CD4-positive, alpha-beta T cell treated with Interleukin-6 for 4 hours (primary cell): Measurements from ENCODE around the gene LZTFL1.

ENCODE experiments used
- DNase-seq: peaks from one replicate; pipeline ENCODE4 v3.0.0-alpha.2; 2020; ENCODE audit warnings: mixed read lengths

LZTFL1 gene

GRCh38 chr3:45841757-45842491 is at the start of gene LZTFL1:
TSS of gene LZTFL1 (minus strand) at chr3:45842119. CDS start at chr3:45841991, 128 bp downstream.
- peak; percentile 91 for DNase-seq

DNA sequence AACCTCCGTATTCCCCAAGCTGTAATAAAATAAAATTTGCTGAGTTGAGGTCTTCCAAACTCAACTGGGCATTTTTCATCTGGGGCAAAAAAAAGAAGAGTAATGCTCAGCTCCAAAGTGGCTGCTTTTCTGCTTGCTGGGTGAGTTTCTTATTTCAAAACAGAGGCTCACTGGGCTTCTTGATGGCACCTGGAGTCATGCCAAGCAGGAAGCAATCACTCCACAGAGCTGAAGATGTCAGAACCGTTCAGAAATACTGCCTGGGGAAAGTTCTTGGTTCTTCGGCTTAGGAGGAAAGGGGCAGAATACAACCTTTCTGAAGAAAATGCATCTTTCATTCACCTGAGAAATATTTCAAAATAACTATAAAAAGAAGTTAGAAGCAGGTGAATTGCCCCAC is 48.5 kb upstream of the LZTFL1 start:
- DNase-seq = peak; percentile 65

DNA sequence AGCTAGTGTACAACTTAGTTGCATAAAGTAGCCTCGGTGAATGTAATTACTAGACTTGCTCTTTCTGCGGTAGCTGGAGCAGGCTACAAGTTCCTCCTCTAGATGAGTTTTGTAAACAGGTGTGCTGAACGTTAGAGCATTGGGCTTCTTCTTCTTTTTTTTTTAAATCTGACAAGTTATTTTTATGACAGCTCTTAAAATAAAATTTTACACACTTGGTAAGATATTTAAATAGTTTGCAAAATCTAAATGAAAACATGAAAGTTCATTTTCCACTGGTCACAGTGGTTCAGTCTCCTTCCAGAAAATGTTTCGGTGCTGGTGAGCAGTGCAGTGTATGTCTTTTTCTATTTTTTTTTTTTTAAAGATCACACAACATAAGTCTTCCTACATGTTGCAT is 47.4 kb upstream of the LZTFL1 start:
- no peak for DNase-seq

GRCh38 chr3:45887759-45888511 is 46.0 kb upstream of the LZTFL1 start:
- DNase-seq = no peak

- no peak for DNase-seq
Measured at GRCh38 chr3:45887285-45887684, 45.4 kb upstream of the LZTFL1 start.

DNA sequence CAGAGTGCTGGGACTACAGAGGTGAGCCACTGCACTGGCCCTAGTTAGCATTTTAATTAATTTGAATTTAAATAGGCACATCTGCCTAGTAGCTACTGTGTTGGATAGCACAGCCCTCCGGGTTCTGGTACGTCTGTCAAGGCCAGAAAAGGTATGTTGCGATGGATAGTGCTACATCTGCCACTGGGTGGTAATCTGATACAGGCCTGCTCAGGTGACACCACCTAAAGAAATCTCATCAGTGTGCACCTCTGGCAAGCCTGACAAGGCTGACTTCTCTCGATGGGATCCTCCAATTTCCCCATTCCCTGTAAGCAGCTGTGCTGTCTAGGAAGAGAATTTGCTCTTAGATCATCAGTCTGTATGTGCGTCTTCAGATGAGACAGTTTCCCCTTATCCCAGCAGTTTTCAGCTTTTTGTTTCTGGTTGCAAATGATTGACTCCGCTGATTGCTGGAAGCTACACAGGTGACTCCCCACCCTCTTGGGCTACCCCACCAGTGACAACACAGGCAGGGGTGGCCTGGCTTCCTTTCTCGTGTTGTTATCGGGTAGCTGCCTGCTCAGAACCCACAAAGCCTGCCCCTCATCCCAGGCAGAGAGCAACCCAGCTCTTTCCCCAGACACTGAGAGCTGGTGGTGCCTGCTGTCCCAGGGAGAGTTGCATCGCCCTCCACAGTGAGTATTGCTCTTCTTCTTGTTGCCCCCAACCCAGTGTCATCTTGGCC is 44.2 kb upstream of the LZTFL1 start, which contains the start of gene CCR9:
Gene CCR9 (plus strand): TSS at position 565 of the 727 bp plus-strand sequence. CDS start 8,391 bp downstream, outside the sequence.
- DNase-seq = peak; percentile 15

DNA sequence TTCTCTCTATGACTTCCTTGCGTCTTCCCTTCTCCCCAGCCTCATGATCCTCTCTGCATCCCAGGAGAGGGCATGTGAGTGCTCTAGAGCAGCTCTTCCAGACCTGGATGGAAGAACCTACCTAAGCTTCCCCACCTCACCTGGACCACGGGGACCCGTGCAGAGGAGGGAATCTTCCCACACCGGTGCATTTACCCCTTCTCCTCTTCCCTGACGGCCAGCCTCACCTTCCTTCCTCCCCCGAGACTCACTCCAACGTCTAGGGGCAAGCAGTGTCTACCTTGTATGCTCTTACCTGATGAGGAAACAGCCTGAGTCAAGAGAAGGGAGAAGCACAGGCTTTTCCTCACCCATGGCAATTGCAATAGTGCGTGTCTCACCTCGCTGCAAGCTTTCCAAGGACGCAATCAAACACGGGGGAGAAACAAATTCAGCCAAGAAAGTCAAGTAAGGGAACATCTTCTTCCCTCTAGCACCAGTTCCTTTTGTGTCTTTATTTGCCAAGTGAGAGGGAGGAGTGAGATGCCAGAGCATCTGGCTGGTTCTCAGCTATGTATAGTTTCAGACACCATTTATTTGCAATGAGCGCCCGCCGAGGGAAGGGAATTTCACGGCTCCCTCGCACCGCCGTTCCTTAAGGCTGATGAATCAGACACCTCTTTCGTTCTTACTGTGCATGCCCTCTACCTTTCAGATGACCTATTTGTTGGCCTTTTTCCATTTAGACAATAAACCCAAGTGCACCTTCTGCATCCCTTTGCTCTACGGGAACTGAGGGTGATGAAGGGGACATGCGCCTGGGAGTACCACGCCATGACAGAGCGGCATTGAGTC is 42.7 kb upstream of the LZTFL1 start:
- no peak for DNase-seq

GRCh38 chr3:45881078-45882022 is 39.4 kb upstream of the LZTFL1 start:
- peak; percentile 59 for DNase-seq

GRCh38 chr3:45880725-45881077 is 38.8 kb upstream of the LZTFL1 start:
- no peak for DNase-seq

- no peak for DNase-seq
Measured at GRCh38 chr3:45878124-45878523, 36.2 kb upstream of the LZTFL1 start.

DNA sequence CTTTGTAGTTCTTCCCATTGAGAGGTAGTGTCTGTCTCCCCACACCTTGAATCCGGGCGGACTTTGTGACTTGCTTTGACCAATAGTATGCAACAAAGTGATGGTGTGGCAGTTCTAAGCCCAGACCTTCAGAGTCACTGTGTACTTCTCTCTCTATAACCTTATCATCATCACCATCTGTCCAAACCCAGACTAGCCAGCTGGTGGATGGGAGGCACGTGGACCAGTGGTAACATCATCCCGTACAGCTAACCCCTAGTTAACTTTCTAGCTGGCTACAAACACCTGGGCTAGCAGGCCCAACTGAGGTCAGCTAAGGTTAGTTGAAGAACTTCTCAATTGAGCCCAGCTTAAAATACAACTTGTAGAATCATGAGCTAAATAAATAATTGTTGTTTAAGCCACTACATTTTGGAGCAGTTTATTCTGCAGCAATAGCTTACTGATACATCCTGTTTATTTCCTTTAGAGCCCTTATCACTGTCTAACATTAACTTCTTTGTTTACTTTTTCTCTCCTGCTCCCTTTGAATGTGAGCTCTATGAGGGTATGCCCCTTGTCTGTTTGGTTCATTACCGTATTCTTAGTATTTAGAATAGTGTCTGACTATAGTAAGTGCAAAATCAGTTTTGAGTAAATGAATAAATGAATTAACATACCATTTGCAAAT is 32.9 kb upstream of the LZTFL1 start:
- no peak for DNase-seq

DNA sequence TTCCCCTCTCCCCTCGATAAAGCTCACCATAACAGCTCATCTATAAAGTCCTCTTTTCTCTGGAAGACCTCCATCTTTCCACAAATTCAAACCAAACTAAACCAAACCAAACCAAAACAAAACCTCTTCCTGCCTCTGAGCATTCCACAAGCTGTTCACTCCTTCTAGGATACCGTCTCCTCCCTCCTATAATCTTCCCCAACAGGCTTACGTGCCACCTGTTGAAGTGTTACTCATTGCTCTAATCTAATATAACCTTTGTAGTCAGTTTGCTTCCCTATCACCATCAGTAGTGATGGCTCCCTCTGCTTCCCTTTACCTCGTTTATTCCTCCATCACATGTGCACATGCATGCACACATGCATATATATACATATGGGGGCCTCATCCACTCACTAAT is 31.7 kb upstream of the LZTFL1 start:
- no peak for DNase-seq

DNA sequence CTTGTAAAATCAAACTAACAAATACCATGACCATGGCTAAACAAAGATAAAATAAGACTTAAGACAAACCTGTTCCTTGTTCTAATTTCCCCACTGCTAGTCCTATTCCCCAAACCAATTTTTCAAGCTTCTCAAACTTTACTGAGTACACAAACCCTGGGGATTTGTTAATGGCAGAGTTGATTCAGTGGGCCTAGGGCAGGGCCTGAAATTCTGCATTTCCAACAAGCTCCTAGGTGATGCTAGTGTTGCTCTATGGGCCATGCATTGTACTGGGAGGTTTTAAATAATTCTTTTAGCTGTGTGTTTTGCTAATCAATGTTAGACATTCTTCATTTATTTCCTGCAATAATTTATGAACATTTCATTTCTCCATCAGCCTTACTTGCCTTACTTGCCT is 31.1 kb upstream of the LZTFL1 start:
- no peak for DNase-seq

- no peak for DNase-seq
Measured at GRCh38 chr3:45872569-45872968, 30.6 kb upstream of the LZTFL1 start.

GRCh38 chr3:45871780-45872179 is 29.9 kb upstream of the LZTFL1 start:
- no peak for DNase-seq

DNA sequence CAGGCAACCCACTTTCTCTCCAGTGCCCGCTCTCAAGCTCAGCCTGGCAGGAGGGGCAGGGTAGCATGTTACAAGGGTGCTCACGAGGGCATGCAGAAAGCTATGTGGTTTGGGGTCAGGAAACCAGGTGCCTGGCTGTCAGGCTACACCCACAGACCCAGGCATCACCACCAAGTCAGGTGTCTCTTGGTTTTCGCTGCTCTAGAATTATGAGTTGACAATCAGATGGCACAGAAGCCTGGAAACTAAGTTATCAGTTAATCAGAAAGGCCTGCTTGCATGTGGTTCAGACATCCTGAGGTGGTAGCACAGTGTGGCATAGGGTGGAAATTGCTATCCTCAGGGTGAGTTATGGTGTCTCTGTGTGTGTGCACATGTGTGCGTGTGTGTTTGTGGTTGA is 28.2 kb upstream of the LZTFL1 start:
- peak; percentile 73 for DNase-seq

DNA sequence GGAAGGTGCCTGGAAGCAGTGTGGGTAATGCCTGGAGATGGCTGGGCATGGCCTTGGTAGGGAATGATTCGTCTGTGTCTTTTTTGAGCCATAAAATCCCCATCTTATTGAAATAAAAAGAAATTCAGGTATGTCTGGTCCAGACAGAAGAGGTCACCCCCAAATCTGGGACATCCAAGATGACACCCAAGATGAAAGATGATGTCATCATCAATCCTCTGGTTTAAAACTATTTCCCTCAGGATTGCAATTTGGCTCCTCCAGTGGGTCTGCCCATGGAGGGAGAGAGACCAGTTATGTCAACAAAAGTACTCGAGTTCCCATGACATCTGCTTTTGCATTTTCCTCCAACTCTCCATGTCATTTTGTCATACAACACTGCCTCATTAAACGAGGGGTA is 27.7 kb upstream of the LZTFL1 start:
- DNase-seq = no peak

- no peak for DNase-seq
Measured at GRCh38 chr3:45868650-45869049, 26.7 kb upstream of the LZTFL1 start.

- no peak for DNase-seq
Measured at GRCh38 chr3:45868213-45868612, 26.3 kb upstream of the LZTFL1 start.

DNA sequence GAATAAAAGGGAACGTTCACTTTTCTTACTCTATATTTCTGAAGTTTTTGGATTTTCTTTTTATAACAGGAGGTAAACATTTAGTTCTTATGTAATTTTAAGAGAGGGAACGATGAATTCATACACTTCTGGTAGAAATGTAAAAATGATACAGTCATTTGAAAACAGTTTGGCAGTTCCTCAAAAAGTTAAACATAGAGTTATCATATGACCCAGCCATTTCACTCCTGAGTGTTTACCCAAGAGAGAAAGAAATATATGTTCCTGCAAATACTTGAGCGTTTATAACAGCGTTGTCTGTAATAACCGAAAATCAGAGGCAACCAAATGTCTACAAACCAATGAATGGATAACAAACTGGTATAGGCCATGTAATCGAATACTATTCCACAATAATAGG is 23.6 kb upstream of the LZTFL1 start:
- DNase-seq = no peak
